ENCODE results near the gene C17orf100. TPM values are rescaled to one million over a fixed set of nuclear protein-coding genes. Genes with fewer than 3 reads are reported as not detected.

C17orf100 gene
- total RNA-seq (under 1 TPM; 0.69 to 0.70 TPM), total RNA-seq (0.43 to 4.6 (median 1.9) reads per million in 172 experiments)
- polyA plus RNA-seq (2013, experiment 1 of 2) = 5.7 TPM
- 5.0 TPM for polyA plus RNA-seq (2013, experiment 2 of 2)

- peaks cover 35% of the 10 kb centered on the region for H3K4me1 ChIP-seq (ENCODE audit: insufficient read depth, low read length)
- peaks cover 18% of the 10 kb centered on the region for H3K36me3 ChIP-seq (ENCODE audit: insufficient read depth, low read length)
- Mint-ChIP-seq H3K9me3 (no peaks in the 10 kb centered on the region), H3K4me3 (peak within 1 kb of the TSS; percentile 99), H3K27me3 (no peaks in the 10 kb centered on the region), H3K4me1 (ENCODE audit: low read depth) (peaks cover 73% of the 10 kb centered on the region), H3K27ac (peak within 1 kb of the TSS; percentile 99), H3K36me3 (ENCODE audit: low read depth) (peaks cover 49% of the 10 kb centered on the region)
- peak; percentile 87 to 98 (median 94) for DNase-seq
- peaks cover 0 to 4% of the 10 kb centered on the region in 2 experiments for H3K27me3 ChIP-seq (ENCODE audit: control insufficient read depth in 1 of 2, insufficient read depth in 2 of 2, low read length in 2 of 2)
- peak; percentile 81 for ATAC-seq (ENCODE audit: poor library complexity)
- no peak for TF ChIP-seq CTCF (IDR thresholded peaks at IDR 0.05)
- peak within 1 kb of the TSS; percentile 64 for H3K4me3 ChIP-seq (ENCODE audit: low read length)
- ChIA-PET POLR2A (interaction anchor here (0.8 to 1.4 kb wide), 6 partner anchors 9 to 384 kb away, joined by 3 to 30 read pairs (median 4); partner anchors contain the start of genes KIAA0753, SLC16A13, TXNDC17 and XAF1), CTCF (interaction anchor here (0.8 to 1.0 kb wide), 2 partner anchors 9 to 15 kb away, joined by 3 to 5 read pairs; no protein-coding TSS in a partner anchor)
- intact Hi-C loops (cut with DNase I, micrococcal nuclease) = loop anchor here (1.0 to 5.0 kb wide), 4 partner anchors 10 to 1069 kb away; partner anchors contain the start of genes NLRP1 (in 2 of the 2), RNASEK (in 2 of the 2), XAF1 (in 2 of the 2) and TXNDC17 (in 1 of the 2)
- peak within 1 kb of the TSS; percentile 98 for H3K27ac ChIP-seq (ENCODE audit: low read depth in 1 of 2, low read length in 2 of 2)
- peaks cover 0 to 6% of the 10 kb centered on the region in 2 experiments for H3K9me3 ChIP-seq (ENCODE audit: control insufficient read depth in 1 of 2, insufficient read depth in 1 of 2, low read length in 2 of 2)
These were observed at the start of gene C17orf100, which contains the start of gene MED31 for GRCh38 chr17:6651354-6651918. Gene C17orf100 (plus strand): TSS chr17:6651762. CDS start chr17:6651914, 152 bp downstream. Gene MED31 (minus strand): TSS chr17:6651605. CDS start chr17:6651528, 77 bp downstream.

- DNase-seq (no peak), ATAC-seq (ENCODE audit: poor library complexity) (no peak)
- H3K4me3 Mint-ChIP-seq = no peak overlapping the region
- POLR2A ChIA-PET = no interaction called here
- H3K4me1 Mint-ChIP-seq (ENCODE audit: low read depth) = no peaks in the 10 kb centered on the region
- Histone ChIP-seq H3K4me3 (ENCODE audit: low read length) (no peak overlapping the region), H3K27me3 (ENCODE audit: control insufficient read depth in 1 of 2, insufficient read depth in 2 of 2, low read length in 2 of 2) (no peaks in the 10 kb centered on the region), H3K4me1 (ENCODE audit: insufficient read depth, low read length) (no peaks in the 10 kb centered on the region), H3K9me3 (ENCODE audit: control insufficient read depth in 1 of 2, insufficient read depth in 1 of 2, low read length in 2 of 2) (no peaks in the 10 kb centered on the region), H3K27ac (ENCODE audit: low read depth in 1 of 2, low read length in 2 of 2) (no peak overlapping the region), H3K36me3 (ENCODE audit: insufficient read depth, low read length) (peaks cover 61% of the 10 kb centered on the region)
- intact Hi-C loops (cut with DNase I, micrococcal nuclease) = no loop called here
- H3K9me3 Mint-ChIP-seq = no peaks in the 10 kb centered on the region
- H3K27ac Mint-ChIP-seq = no peak overlapping the region
- CTCF ChIA-PET = no interaction called here
- no peaks in the 10 kb centered on the region for H3K27me3 Mint-ChIP-seq
- peaks cover 95% of the 10 kb centered on the region for H3K36me3 Mint-ChIP-seq (ENCODE audit: low read depth)
- TF ChIP-seq CTCF (IDR thresholded peaks at IDR 0.05) = no peak
These were observed 49.4 kb upstream of the C17orf100 start for GRCh38 chr17:6602141-6602540.

- H3K9me3 Mint-ChIP-seq = no peaks in the 10 kb centered on the region
- H3K4me1 Mint-ChIP-seq (ENCODE audit: low read depth) = no peaks in the 10 kb centered on the region
- no peaks in the 10 kb centered on the region for H3K9me3 ChIP-seq (ENCODE audit: control insufficient read depth in 1 of 2, insufficient read depth in 1 of 2, low read length in 2 of 2)
- ChIA-PET CTCF (no interaction called here), POLR2A (no interaction called here)
- H3K27me3 Mint-ChIP-seq = no peaks in the 10 kb centered on the region
- no peaks in the 10 kb centered on the region for H3K4me1 ChIP-seq (ENCODE audit: insufficient read depth, low read length)
- no peaks in the 10 kb centered on the region for H3K27me3 ChIP-seq (ENCODE audit: control insufficient read depth in 1 of 2, insufficient read depth in 2 of 2, low read length in 2 of 2)
- ATAC-seq (ENCODE audit: poor library complexity) (no peak), DNase-seq (no peak)
- no peak overlapping the region for H3K27ac ChIP-seq (ENCODE audit: low read depth in 1 of 2, low read length in 2 of 2)
- no peak overlapping the region for H3K4me3 Mint-ChIP-seq
- H3K4me3 ChIP-seq (ENCODE audit: low read length) = no peak overlapping the region
- H3K36me3 Mint-ChIP-seq (ENCODE audit: low read depth) = peaks cover 96% of the 10 kb centered on the region
- no peak for TF ChIP-seq CTCF (IDR thresholded peaks at IDR 0.05)
- intact Hi-C loops (cut with DNase I, micrococcal nuclease) = no loop called here
- H3K36me3 ChIP-seq (ENCODE audit: insufficient read depth, low read length) = peaks cover 76% of the 10 kb centered on the region
- no peak overlapping the region for H3K27ac Mint-ChIP-seq
These were observed 47.7 kb upstream of the C17orf100 start for GRCh38 chr17:6603744-6604325.
